Peyer's patch (tissue), 4 donors: ENCODE data around the gene CEMIP2.

Experiments
- POLR2A ChIP-seq, 2 donors: fragments of 450-650 bp; IDR thresholded peaks; one replicate each; pipeline ENCODE4 v1.5.1; 2017; ENCODE audit warnings: antibody characterized with exemption in 2 of 2, mild to moderate bottlenecking in 2 of 2, moderate library complexity in 2 of 2
- TF ChIP-seq, protein P1 (sequence below), 6 experiments: fragments of 450-650 bp in 4 of 6; fragments of 200-600 bp in 2 of 6; sonication (generic) in 1 of 6; IDR thresholded peaks; one replicate each; pipeline ENCODE4 v1.5.1; 2017 to 2019; ENCODE audit warnings: antibody characterized with exemption in 6 of 6, mild to moderate bottlenecking in 3 of 6, moderate library complexity in 1 of 6

DNA sequence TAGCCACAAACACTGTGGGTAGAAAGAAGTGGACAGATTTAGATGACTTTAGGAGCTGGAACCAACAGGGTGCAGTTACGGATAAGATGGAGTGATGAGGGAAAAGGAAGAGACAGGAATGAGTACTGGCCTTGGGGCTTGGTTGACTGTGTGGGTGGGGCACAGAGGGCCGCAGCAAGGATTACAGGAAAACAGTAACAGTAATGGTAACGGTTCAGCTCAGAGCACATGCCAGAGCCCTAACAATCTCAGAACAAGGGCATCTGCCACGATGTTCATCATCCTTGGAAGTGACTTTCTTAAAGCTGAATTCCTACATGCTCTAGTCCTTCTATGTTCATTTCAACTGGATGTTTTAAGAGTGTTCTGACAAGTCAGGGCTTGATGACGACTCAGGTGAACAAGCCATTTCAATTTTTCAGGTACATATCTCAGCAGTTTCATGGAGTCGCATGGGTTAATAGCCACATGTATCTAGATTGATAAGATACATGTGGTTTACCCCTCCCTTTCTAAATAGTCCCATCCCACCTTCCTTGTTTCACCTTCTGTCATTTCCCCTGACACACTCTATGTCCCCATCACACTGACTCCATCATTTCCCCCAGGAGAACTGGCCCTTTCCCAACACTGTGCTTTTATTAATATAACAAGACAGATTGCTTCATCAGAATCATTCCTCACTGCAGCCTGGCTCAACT is 65.0 kb downstream of the CEMIP2 start:
- no peak for TF ChIP-seq POLR2A (IDR thresholded peaks at IDR 0.05)
- TF ChIP-seq, protein P1, sequence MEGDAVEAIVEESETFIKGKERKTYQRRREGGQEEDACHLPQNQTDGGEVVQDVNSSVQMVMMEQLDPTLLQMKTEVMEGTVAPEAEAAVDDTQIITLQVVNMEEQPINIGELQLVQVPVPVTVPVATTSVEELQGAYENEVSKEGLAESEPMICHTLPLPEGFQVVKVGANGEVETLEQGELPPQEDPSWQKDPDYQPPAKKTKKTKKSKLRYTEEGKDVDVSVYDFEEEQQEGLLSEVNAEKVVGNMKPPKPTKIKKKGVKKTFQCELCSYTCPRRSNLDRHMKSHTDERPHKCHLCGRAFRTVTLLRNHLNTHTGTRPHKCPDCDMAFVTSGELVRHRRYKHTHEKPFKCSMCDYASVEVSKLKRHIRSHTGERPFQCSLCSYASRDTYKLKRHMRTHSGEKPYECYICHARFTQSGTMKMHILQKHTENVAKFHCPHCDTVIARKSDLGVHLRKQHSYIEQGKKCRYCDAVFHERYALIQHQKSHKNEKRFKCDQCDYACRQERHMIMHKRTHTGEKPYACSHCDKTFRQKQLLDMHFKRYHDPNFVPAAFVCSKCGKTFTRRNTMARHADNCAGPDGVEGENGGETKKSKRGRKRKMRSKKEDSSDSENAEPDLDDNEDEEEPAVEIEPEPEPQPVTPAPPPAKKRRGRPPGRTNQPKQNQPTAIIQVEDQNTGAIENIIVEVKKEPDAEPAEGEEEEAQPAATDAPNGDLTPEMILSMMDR (IDR thresholded peaks at IDR 0.05) = no peak
